Measurements from ENCODE around the gene CDH23.

Gene CDH23

DNA sequence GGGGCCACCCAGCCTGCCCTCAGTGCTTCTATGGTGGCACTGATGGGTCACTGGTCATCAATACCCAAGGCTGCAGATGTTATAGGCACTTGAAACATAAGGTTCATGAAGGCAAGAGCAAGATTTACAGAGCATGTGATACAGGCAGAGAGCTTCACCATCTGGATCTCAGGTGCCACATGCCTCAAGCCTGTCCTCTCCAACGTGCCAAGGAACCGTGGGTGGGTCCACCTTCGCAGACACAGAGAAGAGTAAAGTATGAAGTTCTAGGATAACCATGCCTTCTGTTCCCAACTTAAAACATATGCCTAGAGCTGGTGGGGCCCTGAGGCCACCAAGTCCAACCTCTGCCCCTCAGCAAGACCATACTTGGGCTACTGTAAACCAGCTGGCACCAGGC is 26.7 kb upstream of the CDH23 start:
- DNase-seq = no peak

DNA sequence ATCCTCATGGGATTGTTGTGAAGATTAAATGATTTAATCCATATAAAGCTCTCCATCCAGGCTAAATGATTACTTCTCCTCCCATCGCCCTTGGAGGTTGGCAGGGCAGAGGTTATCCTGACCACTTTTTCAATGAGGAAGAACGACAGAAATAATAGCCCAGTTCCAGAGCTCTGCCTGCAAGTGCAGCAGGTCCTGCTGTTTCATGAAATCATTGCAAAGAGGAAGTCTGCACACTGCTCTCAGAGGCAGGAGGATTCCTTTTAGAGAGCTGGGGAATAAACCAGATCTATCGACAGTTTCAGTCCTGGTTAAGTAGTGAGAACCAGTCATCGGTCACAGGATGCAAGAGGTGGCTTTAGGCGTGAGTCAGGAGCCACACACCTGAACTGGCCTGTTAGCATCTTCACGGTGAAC is 25.0 kb upstream of the CDH23 start:
- no peak for DNase-seq

DNA sequence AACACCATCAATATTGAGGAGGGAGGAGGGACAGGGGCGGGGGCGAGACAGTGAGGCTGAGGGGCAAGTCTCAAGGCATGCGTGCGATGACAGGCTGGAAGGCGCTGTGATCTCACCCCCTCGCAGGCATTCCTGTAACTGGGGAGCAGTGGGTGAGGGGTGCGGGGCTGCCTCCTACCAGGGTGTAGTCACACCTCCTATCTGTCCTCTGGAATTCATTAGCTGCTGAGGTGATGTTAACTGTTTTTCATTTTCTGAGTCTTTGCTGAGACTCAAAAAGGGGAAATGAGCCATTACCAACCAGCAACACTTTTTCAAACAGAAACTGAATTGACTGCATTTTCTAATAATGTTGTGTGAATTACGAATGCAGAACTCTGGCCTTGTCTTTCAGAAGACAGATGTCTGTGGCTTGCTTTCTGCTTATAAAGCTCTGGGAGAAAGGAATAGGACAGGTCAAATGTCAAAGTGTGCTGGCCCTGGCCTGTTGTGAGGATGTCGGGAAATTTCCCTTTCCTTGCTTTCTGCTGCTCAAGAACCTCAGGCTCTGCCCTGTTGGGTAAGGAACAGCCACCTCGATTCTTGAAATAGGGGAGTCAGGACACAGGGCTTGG is 23.7 kb upstream of the CDH23 start:
- DNase-seq = no peak

DNA sequence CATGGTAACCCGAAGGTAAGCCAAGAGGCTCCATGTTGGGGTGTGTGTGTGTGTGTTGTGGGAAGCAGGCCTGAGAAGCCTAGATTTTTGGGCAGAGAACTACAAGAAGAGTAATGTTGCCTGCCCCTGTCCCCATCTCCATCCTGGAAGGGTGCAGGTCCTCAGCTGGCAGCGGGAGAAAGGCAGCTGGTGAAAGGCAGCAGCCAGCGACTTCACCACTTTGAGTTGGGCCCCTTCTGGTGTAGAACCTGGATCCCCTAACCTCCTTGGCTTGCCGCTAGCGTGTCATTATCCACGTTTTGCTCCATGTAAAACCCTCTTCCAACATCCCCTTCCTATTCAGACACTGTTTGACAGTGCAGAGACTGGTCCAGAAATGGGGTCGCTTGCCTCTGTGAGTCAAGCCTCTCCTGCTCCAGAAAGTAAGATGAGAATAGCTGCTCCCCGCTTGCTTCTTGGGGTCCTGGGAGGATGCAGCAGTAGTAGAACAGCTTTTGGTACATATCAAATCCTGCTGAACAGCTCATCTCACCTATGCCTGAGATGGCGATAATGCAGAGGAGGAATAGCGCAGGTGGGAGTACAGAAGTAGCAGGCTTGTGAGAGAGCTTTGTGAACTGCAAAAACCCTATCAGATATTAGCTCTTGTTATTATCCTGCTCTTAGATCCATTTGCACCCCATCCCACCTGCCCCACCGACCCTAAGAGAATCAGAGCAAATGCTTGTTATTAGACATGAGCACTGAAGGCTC is 22.1 kb upstream of the CDH23 start:
- DNase-seq = no peak

DNA sequence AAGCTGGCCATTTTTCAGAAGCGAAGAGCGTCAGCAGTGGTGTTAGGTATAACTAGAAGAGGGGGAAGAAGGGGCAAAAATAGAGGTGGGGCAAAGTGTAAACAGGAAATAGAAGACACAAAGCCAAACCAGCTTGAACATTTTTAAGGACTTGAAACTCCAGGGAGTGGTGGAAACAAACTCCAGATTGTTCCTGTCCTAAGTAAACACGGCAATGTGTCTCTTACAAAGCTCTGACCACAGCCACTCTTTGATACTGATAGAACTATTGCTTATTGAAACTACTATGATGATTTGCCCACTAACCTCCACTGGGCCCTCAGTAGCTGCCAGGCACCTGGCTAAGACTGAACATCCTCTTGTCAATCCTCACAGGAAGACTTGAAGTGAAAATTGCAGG is 20.8 kb upstream of the CDH23 start:
- DNase-seq = no peak

DNA sequence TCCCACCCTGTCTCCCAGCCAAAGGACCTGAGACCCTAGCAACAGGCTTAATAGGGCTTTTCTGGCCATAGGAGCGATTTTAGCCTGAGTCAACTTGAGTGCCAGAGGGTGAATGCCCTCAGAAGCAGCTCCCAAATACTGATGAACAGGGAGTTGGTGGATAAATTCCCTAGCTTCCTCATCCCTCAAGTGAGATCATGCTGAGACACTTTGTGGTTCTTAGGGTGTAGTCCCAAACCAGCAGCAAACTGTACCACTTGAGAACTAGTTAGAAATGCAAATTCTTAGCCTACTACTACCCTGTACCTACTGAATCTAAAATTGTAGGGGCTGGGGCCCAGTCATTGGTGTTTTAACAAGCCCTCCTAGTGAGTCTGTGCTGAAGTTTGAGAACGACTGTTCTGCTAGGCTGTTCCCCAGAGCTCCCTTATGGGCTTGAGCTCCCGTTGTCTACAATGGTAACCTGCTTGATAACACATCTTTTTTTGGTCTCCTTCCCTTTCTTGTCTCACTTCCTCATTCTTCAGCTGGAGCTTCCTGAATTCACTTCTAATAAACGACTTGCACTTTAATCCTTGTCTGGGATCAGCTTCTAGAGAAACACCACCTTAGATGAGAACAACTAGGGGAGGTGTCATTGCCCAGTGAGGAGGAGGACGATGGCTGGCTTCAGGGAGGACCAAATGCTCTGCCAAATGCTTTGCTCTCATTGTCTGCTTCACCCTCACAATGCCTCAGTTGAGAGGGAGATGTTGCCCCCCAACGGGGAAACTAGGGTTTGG is 18.2 kb upstream of the CDH23 start:
- no peak for DNase-seq

DNA sequence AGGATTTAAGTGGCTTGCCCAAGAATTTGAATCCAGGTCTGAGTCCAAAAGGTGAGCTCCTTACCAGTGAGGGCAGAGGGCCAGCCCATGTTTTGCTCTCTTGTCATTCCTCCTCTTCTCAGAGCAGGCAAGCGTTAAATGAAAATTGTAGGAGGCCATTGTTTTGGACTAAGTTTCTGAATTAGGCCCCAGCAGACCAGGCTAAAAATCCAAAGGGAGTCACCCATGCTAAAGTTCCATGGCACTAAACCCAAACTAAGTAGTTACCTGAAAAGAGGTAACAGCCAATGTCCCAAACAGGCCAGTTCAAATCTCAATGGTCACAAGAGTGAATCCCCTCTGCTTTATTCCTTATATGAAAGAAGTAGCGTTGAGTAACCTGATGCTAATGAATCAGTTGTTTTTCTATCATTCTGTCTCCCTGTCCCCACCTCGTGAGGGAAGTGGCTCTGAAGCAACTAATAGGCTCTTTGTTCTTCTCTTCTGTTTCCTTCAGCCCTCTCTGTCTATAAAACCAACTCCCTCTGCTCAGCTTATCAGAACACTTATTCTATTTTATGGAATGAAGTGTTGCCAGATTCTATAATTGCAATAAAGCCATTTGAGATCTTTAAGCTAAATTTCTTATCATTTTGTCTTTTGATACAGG is 17.5 kb upstream of the CDH23 start:
- DNase-seq = no peak

DNA sequence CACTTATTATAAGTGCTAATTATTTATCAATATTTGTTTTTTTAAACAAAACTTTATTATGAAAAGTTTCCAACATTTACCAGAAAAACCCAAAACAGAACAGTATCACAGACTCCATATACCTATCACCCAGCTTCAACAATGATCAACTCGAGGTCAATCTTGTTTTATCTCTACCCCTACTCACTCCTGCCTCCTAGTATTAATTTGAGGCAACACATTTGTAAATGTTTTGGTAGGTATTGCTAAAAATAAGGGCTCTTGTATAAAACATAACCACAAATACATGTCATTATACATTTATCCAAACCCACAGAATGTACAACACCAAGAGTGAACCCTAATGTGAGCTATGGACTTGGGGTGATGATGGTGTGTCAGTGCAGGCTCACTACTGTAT is 15.9 kb upstream of the CDH23 start:
- no peak for DNase-seq

DNA sequence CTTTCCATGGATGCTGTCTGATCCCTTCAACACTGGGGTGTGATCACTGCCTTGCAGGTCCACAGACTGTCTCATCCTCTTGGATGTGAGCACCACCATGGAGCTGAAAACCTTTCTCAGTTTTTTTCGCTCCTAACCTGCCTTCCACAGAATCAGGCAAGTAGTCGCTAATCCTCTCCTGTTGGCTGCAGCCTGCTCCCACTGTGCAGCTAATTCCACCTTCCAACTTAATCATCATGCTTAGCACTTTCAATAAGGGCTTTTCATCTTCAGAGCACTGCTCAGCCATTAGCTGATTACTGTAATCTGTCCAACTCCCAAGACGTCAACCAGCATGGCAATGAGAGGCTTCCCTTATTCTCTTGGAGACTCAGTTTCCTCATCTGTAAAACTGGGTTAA is 15.1 kb upstream of the CDH23 start:
- DNase-seq = no peak

DNA sequence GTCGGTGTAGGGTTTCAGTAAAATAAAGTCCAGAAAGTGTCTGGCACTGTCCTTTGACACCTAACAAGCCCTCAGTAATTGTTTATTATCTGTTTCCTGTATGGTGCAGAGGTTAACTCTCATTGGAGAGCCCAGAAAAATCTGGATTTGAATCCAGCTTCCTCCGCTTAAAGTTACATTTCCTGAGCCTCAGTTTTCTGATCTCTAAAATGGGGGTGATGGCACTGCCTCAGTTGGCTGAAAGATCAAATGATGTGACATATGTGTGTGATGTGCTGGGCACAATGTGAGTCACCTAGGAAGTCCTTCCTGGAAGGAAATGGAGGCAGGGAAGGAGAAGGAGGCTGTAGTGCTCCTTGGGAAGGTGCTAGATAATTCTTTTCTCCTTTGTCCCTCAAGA is 14.7 kb upstream of the CDH23 start:
- no peak for DNase-seq

DNA sequence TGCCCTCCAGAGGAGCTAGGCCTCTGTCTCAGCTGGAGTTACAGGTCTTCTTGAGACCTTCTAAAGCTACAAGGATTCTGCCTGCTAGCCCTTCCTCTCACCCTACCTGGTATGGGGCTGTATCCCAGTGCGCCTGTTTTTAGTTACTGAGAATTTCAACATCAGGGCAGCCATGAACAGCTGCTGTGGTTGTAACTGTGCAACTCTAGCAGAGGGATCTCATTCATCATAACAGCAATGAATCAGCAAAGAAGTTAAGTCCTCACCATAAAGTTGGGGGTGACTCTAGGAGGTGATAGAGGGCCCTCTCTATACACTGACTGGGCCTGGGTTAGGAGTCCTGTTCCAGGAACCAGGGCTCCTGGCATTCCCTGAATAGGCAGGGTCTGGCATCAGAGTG is 14.0 kb upstream of the CDH23 start:
- DNase-seq = no peak

DNA sequence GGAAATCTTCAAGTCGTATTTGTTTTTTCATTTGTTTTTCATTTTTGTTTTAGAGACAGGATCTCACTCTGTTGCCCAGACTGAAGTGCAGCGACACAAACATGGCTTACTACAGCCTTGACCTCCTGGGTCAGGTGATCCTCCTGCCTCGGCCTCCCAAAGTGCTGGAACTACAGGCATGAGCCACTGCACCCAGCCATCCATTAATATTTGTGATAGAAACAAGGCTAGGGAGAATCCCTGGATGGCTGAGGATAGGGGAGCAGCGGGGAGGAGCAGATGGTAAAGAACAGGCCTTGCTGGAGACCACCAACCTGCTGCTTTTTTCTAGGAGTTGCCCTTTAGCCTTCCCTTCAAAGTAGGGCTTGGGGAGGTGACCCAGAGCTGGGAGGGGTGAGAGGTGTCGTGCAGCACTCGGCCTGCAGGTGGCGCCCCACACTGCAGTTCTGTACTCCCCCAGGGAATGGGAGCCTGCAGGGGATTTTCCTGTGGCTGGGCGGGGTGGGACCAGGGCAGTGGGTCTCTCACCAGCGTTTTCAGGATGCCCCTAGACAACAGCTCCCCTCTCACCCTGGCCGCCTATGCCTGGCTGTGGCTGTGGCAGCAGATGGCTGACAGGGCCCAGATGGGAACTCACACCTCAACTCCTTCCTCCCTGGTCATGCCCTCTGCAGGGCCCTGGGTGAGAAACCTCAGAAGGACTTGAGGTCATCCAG is 12.6 kb upstream of the CDH23 start:
- peak; percentile 71 to 73 for DNase-seq

DNA sequence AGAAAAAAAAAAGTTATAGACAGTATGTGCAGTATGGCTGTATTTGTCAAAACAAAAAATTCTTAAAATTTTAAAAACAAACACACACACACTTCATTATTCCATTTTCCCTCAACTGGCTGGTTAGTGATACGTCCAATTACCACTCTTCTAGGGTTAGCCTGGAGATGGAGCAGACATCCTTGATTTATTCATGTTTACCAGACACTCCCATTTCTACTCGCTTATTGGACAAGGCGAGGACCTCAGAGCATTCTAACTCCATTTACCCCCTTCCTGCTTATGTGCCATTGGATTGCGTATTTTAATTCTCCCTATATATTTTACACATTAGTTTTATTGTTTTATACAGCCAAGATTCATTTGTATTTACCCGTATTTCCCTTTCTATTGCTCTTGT is 8.5 kb upstream of the CDH23 start:
- DNase-seq = no peak

DNA sequence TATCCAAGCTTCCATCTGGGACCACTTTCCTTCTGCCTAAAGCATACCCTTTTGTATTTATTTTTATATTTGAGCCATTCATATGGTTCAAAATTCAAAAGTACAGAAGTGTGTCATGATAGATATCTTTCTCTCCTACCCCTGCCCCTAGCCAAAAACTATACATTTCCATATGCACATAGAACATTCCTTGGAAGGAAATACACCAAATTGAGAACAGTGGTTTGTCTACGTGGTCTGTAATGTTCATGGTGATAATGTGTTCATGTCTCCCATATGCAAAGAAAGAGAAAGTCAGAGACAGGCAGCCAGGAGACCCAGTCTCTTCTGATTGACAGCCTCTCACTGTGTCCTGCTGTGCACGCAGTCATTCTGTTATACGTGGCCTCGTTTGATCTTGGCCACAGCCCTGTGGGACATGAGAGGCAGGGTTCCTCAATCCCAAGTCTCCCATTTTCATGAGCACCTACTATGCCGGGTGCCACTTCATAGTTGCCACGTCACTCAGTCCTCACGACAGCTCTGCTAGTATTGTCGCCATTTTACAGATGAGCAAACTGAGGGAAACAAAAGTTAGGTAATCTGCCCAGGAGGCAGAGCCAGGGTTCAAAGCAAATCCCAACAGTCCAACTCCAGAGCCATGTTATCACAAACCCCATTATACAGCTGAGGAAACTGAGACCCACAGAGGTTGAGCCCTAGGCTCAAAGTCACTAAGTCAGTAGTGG is 8.0 kb upstream of the CDH23 start:
- DNase-seq = no peak

DNA sequence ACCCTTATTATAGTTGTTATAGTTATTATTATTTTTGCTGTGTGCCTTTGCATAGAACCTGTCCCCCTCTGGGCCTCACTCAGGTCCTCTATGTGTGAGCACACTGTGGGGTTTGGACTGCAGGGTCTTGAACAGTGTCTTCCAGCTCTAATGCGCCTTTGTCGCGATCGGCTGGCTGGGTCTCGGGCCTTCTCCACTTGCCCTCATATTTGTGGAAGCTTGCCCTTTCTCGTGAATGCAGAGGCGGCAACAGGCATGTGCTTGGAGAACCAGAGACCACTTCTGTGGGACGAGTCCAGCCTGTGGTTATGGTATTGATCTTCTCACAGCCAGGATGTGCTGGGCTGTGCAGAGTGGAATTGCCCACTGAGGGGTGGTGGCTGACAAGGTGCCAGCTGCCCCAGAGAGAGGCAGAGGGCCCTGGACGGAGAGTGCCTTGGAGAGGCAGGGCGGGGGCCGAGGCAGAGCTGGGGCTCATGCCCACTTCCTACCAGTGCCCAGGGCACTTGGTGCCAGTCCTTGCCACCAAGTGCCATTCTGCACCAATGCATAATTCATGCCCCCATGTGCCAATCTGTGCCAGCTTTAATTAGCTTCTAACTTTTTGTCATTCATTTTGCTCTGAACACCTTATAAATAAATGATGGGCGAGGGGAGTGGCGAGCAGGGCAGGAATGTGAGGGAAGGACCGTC is 6.8 kb upstream of the CDH23 start:
- DNase-seq = no peak

DNA sequence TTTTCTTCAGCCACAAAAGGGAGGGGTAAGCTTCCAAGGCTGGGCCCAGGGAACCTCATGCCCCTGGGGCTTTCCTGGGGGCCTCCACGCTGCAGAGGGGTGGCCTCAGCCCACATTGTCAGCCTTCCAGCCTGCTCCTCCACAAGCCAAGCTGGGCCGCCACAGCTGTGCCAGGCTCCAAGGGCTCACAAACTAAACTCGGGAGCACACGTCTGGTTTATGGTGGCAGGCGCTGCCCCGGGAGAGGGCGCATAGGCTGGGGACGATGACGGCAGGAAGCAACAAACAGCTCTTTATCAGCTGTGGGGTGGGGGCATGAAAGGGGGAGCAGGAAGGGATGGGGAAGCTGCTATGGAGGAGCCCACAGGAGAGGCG is 6.3 kb upstream of the CDH23 start:
- DNase-seq = no peak

DNA sequence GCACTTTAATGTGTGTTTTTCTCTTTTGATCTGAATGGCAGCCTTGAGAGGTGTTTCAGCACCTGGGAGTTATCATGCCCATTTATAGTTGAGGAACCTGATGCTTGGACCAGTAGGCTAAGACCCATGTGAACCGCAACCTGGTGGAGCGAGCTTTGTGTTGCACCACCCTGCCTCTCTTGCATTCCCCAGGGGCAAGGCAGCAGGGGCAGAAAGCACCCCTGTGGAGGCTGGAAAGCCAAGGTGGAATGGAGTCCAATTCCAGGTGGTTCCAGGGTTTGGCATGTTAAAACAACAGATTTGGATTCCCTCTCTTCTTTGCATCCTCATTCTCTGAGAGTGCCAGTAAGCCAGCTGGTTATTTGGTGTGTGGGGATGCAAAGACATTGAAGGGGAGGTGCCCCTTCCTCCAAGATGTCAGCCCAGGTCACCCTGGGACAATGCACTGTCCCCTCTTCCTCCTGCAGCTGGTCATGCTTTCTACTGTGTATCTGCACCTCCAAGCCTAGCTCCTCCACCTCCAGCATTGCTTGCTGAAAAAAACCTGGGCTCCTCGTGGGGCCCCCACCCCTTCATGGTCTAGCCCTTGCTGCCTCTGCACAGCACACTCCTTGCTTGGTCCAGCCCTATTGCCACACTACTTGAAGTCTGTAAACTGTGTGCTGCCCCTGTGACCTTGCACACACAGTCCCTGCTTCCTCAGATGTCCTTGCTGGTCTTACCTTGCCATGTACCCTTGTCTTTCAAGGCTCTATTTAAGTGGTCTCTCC is 5.6 kb upstream of the CDH23 start:
- no peak for DNase-seq

DNA sequence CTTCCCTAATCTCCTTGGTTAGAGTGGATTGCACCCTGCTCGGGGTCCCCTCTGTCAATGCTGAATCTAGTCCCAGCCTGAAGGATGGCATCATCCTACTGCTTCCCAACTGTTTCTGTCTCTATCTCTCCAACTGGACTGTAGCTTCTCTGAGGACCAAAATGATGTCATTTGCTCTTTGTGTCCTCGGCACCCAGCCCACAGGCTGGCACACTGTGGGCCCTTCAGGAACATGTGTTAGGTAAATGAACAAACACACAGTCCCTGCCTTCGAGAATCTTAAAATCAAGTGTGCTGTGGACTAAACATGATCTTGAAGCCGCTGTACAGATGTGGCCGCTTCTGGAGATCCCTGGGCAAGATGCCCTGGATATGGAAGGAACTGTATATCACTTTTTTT is 5.0 kb upstream of the CDH23 start:
- no peak for DNase-seq

DNA sequence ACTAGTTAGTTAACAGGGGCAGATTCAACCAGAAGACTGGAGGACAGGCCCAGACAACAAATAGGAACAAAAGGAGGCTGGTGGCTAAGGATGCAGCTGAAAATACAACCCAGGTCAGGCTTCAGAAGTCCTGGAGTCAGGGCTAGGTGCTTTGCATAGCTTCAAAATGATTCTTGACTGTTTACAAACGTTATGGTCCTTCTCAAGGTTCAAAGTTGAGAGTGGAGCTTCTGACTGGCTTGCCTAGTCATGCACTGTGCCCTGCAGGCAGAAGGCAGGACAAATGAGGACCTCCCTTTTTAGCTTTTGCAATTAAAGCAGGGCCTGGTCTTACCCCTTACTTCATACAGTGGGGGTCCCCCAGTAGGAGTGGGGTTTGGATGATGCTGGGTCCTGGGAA is 4.4 kb upstream of the CDH23 start:
- no peak for DNase-seq

DNA sequence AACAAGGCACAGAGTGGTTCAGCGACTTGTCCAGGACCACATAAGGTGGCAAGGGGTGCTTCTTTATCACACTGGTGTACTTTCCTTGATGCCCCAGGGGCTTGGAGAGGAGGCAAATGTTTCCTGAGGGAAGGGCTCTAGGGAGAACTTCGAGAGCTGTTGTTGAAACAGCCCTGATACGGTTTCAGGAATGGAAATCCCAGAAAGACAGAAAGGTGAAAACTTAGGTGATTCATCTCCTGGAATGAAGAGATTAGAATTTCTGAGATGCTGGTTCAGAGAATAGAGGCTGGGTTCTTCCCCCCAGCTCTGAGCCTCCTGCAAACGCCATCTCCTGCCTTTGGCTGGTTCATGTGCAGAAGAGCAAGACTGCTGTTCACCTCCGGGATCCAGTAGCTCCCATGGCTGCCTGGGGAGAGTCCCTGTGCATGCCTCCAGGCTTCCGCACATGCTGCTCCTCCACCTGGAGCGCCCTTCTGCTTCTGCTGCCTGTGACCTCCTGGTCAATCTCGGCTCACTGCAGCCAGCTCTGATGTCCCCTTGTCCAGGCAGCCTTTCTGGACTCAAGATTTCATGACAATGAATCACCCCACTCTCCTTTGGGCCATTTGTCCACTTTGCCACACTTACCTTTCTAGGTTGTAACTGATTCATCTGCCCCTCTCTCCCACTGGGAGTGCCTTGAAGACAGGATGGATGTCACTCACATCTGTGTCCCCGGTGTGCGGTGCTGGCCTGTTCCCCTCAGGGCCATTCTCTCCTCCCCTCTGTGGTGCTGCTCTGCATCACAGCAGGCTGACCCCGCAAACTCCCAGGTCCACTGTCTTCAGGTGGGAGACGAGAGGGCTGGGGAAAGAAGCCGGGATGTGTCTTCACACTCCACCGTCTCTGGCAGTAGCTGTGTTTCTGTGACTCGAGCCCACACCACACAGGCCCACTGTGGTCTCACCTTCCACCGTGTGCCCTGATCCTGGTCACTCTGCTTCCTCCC is 3.6 kb upstream of the CDH23 start:
- no peak for DNase-seq
